ENCODE measurements around the gene C15orf61.

Gene C15orf61

GRCh38 chr15:67515090-67515489, 5.8 kb upstream of the C15orf61 start:
- no peak for DNase-seq

DNA sequence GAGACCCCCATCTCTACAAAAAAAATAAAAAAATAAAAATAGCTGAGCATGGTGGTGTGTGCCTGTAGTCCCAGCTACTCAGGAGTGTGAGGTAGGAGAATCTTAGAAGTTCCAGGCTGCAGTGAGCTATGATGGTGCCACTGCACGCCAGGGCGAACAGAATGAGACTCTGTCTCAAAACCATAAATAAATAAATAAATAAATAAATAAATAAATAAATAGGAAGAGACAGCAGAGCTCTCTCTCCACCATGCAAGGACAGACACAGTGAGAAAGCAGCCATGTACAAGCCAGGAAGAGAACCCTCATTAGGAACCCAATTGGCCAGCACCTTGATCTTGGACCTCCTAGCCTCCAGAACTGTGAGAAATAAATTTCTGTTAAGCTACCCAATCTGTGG, 5.4 kb upstream of the C15orf61 start:
- DNase-seq: no peak

DNA sequence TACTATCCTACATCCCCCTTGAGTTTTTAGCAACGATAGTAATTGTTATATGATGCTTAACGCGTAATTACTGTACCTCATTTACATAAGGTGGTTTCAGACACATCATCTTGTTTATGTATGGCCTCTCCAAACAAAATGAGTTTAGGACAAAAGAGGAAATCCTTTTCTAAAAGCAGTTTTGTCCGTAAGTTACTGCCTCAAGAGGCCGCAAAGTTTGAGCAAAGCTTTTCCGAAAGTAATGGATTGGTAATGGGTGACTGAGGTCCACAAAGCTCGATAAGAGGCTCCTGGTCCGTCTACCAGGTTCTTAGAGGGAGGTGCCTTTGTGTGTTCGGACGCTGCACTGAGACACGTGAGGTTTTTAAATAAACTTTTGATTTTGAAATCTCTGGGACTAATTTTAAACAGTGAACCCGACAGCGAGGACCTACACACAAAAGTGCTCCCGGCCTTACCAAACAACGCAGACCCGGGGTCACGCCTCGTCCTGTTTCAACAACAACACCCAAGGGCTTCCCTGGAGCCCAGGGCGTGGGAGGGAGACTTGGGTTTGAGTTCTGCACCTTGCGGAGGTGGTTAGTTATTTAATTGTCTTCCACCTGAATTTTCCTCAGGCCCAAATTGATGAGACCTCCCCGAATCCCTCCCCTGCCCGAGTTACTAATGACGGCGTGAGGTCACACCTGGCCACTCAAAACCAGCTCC, 456 bp upstream of the C15orf61 start:
- DNase-seq: no peak

DNA sequence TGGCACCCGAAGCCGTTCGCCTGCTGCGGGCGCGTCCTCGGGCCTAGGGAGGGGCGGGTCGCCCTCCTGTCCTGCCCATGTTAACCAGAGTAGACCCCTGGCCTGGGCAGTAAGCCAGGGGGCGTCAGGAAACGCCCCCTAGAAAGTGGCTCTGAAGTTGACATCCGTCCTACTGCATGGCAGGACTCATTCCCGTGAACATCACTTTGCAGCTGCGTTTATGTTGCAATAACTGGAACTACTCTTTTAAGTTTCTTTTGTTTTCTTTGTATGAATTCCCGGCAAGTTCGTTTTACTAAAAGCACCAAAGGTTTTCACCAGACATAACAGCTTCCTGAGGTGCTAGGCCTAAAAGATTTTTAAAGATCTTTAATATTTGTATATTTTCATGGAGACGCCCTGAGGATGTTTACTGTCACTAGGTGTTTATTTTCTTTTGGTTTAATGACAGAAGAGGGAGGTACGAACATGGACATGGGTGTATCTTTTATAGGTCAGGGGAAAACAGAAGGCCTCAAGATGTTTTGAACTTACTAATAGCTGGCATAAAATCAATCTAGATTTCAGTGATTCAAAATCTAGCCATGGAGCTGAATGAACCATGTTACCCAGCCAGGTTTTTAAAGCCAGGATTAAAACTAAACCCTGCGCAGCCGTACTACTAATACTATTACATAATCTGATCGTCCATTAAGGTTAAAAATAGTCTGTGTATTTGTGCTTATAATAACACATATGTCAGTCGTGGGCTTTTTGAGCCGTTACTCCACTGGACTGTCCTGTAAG, 1.0 kb downstream of the C15orf61 start:
- DNase-seq: no peak

DNA sequence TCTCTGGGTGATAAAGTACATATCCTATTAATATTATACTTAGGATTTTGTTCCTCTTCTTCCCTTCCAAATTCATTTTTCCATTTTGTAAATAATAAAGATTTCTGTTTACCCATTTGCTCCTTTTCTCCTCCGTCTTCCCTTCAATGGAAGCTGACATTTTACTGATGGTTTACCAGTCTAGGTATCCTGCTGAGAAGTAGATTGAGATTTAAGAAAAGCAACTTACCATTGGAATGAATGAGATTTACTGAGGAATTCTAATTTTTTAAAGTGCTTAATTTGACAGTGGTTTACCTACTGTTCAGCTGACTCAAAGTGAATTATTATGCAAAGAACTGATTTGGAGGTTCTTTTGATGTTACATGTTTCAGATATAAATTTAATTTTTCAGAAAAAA, 2.4 kb downstream of the C15orf61 start:
- no peak for DNase-seq

GRCh38 chr15:67524235-67524634, 3.3 kb downstream of the C15orf61 start:
- no peak for DNase-seq

DNA sequence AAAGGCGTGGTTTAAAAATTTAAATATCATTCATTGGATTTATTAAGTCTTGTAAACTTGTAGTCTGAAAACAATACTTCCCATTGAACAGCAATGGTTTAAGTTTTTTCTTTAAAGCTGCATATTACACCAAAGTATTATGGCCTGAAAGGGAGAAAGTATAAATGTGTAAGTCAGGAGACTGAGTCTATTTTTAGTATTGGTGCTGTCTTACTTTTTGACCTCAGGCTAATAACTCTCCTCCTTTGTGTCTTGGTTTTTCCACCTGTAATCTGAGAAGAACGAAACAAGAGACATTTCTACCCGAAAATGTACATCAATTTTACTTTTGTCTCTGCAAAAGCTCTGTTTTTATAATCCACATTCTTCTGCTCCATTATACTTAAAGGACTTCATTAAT, 7.6 kb downstream of the C15orf61 start:
- no peak for DNase-seq

DNA sequence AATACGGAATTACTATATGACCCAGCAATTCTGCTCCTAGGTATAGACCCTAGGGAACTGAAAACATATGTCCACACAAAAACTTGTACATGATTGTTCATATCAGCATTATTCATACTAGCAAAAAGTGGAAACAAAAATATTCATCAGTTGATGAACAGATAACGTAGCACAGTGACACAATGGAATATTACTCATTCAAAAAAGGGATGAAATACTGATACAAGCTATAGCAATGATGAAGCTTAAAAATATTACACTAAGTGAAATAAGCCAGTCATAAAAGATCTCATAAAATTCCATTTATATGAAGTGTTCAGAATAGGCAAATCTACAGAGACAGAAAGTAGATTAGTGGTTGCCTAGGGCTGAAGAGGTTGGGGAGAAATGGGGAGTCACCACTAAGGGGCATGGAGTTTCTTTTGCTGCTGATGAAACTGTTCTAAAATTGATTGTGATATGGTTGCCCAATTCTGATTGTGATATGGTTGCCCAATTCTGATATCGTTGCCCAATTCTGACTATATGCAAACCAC, 10.5 kb downstream of the C15orf61 start:
- DNase-seq: no peak

DNA sequence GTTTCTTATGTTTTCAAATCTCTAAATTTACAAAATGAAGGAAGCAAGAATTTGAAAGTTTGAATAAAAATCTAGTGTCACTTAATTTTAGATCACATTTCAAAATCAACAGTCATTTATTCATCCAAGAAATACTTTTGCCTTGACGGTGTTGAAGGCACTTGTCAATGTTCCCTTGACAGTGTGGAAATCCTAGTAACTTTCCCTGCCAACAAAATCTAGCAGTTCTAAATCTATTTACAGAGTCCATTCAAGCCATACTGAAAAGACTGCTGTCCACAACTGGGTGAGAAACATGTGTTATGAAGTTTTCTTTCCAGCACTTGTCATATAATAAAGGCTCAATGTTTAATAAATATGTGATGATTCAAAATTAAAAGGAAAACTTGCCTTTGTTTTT, 12.9 kb downstream of the C15orf61 start:
- DNase-seq: no peak

GRCh38 chr15:67534360-67534759, 13.4 kb downstream of the C15orf61 start:
- DNase-seq: no peak

- no peak for DNase-seq
These were observed 16.8 kb downstream of the C15orf61 start for GRCh38 chr15:67537771-67538170.

GRCh38 chr15:67542420-67543347, 21.8 kb downstream of the C15orf61 start, which contains the start of gene MAP2K5:
MAP2K5 (plus strand) TSS chr15:67542703; CDS start chr15:67543336, 633 bp downstream.
- DNase-seq: no peak

GRCh38 chr15:67543348-67543718, 22.4 kb downstream of the C15orf61 start:
- no peak for DNase-seq

DNA sequence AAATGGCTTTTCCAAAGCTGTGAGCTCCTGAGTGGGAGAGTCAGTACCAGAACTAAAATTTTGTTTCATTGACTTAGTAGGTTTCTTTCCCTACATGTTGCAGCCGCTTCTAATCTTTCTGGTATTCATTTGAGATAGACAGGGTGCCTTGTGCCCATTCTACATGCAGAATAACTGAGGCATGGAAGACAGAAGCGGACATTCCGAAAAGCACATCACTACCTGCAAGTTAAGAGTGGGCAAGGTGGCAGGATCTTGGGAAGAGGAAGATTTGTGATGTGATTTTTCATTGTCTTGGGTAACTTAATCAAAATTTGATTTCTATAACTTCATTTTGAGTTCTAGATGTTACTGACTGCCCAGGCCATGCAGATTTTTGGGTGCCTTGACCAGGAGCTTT, 23.5 kb downstream of the C15orf61 start:
- DNase-seq: no peak

DNA sequence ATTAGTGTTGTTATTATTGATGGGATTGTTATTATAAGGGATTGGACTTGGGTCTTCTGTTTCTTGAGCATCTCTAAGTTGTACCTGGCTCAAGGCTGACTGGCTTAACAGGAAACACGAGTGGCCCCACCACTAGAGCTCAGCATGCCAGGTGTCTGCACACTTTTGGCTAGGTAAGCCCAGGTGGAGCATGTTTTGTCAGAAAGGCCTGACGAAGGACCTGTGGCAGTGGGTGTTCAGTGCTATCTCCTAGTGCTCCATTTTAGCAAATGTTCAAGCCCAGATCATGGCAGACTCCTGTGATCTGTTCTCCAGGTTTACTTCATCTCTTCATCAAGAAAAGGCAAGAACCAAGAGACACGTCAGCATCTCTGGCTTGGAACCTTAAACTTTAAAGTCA, 24.9 kb downstream of the C15orf61 start:
- DNase-seq: no peak

- no peak for DNase-seq
These were observed 26.1 kb downstream of the C15orf61 start for GRCh38 chr15:67547064-67547463.

- DNase-seq: no peak
These were observed 26.9 kb downstream of the C15orf61 start for GRCh38 chr15:67547836-67548235.

GRCh38 chr15:67548236-67548852, 27.4 kb downstream of the C15orf61 start:
- no peak for DNase-seq

GRCh38 chr15:67548862-67549651, 28.1 kb downstream of the C15orf61 start:
- DNase-seq: no peak

DNA sequence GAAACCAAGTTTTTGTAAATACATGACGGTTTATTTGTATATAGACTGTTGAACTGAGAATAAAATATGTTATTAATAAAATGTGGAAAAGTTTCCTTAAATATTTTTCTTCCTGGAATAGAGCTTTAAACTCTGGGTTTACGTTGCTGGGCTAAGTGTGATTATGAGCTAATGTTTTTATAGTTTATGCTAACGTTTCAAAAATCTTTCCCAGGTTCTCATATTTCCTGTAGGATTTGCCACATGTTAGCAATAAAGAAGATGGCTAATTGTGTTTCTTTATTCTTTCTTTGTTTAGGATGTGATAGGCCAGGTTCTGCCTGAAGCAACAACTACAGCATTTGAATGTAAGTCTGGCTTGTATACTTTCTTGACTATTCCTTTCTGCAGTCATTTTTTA, 28.8 kb downstream of the C15orf61 start:
- no peak for DNase-seq

DNA sequence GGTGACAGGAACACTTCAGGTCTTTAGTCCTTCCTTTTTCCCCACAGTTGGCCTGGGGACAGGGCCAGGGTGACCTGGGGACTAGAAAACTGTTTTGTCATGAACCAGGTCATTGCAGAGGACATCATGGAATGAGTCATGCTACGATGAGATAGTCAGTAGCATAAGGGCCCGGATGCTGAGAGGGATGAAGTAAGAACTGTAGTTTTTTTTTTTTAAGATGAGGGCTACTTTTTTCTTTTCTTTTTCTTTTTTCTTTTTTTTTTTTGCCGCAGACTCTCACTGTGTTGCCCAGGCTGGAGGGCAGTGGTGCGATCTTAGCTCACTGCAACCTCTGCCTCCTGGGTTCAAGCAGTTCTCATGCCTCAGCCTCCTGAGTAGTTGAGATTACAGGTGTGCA, 29.6 kb downstream of the C15orf61 start:
- no peak for DNase-seq
